ENCODE measurements around the gene ENDOV.

The ENDOV gene

DNA sequence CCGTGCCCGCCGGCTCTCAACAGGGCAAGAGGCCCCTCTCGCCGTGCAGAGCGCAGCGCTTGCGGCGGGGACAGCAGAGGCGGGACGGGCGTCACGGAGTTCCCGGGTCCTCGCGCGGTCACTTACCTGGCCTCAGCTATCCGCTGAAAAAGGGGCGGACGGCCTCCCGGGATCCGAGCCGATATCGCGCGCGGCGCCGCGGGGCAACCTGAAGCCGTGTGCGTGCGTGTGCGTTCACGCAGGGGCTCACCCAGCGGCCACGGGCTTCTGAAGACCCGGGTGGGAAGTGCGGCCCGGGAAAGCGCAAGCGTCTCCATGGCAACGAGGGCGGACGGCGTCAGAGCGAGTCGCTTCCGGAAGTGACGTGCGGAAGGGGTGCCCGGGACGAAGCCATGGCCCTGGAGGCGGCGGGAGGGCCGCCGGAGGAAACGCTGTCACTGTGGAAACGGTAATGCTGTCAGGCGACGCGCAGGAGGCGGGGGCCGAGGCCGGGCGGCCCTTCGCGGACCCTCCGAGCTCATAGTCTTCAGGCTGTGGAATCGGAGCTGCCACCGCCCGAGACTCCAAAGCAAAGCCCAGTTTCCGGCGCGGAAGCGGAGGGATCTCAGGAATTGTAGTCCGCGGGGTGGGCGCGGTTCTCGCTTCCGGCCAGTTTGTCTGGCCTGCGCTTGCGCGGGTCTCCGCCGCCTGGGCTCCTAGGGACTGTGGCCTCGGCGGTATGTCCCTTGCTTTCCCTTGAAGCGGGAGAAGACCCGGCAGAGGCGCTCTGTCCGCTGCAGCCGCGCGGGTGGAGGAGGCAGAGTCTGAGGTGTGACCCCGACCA is at the start of gene ENDOV:
Gene ENDOV (plus strand): TSS at position 365 of the 823 bp plus-strand sequence. CDS start 28 bp downstream, at position 393.
- peak; percentile 91 to 96 for DNase-seq

DNA sequence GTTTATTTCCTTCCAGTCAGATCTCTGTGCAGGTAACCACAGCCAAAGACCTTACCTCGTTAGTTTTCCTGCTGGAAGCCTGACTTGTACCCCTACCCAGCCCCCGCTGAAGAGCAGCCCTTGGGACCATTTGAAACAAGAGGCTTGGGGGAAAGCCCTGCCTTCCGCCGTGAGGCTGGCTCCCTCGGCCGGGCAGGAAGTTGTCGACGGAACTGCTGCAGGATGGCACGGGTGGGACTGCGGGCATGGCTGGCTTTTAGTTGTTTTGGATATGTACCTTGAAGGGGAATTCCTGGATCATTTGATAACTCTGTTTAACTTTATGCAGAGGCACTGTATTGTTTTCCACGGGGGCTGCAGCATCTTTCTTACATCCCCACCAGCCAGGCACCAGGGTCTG is 49.0 kb upstream of the ENDOV start:
- no peak for DNase-seq

DNA sequence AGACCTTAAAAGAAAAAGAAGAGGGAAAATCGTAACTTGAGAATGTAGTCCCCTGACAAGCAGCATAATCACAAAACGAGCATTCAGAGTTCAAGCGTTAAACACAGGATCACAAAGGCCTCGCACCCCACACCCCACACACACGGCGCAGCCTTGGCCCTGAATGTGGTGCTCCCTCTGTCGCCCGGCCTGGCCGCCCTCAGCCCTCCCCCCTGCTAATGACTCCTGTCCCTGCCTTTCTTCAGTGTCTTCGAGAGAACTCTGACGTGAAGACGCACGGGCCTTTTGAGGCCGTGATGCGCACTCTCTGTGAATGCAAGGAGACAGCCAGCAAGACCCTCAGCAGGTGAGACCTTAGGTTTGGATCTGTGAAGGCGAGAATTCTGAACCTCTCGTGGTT is 47.5 kb upstream of the ENDOV start:
- DNase-seq = no peak

DNA sequence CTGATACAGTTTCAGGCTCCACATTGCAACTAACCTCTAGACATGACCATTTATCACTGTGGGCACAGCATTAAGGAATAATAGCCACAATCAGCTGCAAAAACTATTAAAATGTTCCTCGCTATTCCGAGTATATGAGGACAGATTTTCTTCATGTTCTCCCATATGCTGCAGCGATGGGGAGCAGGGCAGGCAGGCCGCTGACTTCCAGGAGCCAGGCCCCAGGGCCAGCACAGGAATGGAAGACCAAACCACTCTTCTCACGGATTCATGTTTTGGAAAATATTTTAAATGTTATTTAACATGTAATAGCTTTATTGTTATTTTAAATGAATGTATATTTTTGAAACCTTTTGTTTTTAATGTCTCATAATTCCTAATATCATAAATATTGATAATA is 43.8 kb upstream of the ENDOV start:
- DNase-seq = no peak

DNA sequence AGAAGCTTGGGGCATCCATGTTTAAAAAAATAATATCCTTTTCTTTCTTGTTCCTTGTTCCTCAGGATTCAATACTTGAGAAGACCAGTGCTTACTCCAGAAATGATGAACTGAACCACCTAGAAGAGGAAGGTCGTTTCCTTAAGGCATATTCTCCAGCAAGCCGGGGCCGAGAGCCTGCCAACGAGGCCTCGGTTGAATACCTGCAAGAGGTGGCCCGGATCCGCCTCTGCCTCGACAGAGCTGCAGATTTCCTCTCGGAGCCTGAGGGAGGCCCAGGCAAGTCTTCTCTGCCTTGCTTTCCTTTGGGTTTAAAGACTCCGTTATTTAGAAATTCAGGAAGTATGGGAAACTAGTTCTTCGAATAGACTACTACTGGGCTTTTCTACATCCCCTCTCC is 42.5 kb upstream of the ENDOV start:
- no peak for DNase-seq

DNA sequence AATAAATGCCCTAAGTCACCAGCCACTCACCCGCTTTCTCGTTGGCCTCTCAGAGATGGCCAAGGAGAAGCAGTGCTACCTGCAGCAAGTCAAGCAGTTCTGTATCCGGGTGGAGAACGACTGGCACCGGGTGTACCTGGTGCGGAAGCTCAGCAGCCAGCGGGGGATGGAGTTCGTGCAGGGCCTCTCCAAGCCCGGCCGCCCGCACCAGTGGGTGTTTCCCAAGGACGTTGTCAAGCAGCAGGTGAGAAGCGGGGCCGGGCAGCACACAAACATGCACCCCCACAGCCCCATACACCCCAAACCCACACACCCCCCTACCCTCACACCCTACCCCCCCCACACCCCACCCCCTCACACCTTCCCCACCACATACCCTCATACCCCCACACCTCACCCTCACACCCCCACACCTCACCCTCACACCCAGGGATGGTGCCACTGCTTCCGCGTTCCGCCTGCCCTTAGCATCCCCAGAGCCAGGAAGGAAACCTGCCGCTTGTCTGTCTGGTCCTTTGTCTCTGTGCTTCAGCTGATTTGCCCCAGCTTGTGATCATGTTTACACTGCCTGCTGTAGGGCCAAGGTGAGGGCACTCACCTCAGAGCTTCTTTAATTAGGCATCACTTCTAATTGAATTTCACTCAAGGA is 41.9 kb upstream of the ENDOV start:
- DNase-seq = no peak

DNA sequence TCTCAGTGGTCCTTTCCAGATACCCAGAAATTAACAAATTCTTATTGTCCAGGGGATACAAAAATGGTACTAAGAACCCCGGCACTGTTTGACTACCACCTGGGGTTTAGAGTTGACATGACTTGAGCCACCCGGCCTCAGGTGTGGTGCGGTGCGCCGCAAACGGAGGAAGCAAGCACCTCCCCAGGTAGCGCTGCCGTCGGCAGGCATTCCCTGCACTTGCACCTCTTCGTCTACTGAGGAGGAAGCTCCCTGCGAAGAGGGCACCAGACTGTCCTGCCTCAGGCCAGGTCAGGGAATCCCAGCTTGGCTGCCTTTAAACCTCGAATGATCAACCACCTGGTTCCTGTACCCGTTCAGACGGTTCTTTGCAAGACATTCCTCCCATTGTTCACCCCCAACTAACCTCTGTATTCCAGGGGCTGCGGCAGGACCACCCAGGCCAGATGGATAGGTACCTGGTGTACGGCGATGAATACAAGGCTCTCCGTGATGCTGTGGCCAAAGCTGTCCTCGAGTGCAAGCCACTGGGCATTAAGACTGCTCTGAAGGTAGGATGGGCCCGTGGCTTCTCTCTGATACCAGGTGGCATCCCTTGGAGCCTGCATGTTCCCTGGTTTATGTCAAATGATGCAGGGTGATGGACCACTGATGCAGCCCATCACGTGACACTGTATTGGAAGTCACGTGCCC is 40.8 kb upstream of the ENDOV start:
- DNase-seq = no peak

DNA sequence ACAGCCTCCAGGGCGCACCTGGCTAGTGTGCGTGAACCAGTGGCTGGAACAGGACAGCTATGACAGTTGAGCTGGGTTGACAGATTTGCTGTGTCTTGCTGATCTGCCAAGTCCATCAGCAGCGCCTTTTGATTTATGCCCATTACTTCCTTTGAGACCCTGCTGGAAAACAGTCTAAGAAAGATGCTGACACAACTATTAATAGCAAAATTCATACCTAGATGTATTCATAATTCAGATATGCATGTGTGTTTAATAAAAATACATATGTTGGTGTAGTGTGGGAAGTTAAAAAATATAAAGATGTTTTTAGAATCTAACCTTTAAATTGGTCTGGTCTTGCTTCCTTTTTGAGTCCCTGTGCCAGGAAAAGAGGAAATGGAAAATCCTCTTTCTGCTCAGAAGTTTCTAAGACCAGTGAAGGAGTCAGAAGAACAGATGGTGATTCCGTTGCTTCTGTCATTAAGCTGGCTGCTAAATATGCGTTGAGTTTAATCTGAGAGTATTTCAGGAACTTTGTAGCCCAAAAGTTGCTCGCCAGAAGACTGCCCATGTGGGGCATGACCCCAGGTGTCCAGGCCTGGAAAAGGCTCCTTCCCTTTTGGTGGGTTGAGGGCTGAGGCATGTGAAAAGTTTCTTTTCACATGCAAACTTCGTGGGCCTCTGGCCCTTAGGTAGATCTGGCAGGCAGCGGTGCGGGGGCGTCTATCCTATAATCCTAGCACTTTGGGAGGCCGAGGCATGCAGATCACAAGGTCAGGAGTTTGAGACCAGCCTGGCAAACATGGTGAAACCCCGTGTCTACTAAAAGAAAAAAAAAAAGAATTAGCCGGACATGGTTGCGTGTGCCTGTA is 40.0 kb upstream of the ENDOV start:
- DNase-seq = no peak

DNA sequence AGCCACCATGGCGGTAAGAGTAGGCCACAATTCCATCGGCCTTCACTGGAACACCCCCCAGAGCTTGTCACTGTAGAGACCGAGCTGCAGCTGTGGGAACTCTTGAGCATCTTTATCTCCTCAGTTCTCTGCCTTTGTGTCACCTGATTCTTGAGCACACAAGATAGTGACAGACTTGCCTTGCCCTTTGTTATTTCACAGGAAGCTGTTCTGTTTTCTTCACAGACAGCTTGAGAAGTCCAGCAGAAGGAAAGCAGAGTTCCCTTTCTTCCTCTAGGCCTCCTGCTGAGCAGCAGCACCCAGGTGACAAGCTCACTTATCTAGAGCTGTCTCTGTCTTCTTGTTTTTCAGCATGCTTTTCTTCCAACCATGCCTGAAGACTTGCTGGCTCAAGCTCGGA is 38.4 kb upstream of the ENDOV start:
- DNase-seq = no peak

DNA sequence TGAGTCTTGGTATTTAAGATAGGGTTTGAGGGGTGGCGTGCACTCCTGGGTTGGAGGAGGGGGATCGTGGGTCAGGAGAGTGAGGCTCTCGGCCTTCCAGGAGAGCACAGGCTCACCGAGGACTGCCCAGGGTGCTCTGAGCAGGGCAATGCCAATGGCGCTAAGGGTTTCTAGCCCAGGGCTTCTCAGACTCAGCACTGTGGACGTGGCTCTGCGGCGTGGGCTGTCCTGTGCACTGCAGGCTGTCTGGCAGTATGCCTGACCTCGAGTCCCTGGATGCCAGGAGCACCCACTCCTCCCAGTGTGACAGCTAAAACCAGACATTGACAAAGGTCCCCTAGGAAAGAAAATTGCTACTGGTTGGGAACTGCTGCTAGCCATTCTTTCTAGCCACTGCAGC is 37.2 kb upstream of the ENDOV start:
- DNase-seq = no peak

DNA sequence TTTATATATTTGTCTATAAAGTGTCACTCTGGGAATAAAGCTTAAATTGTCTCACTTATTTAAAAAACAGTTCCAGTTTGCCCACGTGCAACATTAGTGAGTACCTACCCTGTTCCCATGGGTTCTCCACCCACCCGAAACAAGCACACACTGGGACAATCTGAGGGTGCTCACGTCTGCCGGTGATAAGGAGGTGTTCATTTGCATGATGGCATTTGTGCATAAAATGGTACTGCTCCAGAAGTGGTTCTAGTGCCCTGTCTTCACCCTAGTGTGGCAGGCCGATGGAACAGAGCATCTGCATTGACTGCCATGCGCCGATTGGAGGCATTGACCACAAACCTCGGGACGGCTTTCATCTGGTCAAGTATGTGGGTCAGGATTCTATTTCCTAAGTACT is 35.6 kb upstream of the ENDOV start:
- DNase-seq = no peak

DNA sequence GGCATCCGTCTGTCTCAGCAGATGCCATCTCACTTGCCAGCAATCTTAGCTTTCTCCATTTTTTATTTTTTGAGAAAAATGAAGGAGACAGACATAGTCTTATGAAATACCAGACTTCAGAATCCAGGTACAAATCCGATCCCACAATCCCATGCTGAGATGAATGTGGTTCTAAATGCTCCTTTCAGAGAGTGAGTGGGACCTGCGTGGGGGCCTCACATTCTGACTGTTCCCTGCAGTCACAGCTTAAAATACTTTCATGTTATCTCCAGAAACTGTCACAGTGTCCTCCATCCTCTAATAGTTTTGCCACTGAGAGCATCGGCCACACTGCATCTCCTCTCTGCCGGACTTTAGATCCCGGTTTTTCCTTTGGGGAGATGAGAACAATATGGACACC is 34.9 kb upstream of the ENDOV start:
- DNase-seq = no peak

DNA sequence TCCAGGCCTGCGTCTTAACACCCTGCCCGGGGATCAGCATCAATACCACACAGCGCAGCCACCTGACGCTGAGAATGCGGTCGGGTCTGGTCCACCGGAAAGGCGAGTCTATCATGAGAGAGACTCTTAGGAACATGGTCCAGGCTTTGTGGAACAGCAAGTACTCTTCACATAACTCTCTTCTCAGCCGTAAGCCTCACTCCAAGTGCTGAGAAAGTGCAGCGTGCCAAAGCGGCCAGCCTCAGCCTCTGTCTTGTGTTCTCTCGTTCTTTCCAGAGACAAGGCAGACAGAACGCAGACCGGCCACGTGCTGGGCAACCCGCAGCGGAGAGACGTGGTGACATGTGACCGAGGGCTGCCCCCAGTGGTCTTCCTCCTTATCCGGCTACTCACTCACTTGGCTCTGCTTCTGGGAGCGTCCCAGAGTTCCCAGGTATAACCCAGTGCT is 34.4 kb upstream of the ENDOV start:
- DNase-seq = no peak

DNA sequence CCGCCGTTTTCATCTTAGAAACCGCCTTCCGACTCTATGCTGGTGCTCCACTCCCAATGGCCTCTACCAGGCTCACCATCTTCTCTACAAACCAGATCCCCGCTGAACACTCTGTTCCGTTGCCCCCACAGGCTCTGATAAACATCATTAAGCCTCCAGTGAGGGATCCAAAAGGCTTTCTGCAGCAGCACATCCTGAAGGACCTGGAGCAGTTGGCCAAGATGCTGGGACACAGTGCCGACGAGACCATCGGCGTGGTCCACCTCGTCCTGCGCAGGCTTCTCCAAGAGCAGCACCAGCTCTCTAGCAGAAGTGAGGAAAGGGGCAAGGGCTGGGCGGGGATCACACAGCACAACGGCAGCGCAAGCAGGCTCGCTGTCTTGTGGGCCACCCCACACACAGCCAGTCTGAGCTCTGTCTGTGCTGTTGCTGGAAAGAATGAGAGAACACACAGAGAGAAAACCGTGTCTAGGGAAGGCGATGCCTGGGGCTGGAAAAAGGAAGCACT is 33.5 kb upstream of the ENDOV start:
- DNase-seq = no peak

DNA sequence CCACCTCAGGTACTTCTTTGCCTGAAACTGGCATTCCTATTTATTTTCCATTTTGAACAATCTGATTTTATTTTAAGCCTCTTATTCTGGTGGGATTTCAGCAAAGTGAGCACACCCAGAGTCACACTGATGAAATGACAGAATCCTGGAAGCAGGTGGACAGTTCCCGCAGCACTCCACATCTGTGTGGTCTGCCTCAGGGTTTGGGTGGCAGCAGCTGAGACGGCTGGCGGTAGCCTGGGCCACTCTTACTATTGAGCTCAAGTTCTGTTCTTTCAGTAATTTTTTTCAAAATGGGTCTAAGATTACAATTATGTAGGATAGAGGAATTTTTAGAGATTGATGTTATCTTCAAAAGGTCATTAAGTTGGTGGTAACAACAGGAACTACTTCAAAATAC is 32.5 kb upstream of the ENDOV start:
- DNase-seq = no peak

DNA sequence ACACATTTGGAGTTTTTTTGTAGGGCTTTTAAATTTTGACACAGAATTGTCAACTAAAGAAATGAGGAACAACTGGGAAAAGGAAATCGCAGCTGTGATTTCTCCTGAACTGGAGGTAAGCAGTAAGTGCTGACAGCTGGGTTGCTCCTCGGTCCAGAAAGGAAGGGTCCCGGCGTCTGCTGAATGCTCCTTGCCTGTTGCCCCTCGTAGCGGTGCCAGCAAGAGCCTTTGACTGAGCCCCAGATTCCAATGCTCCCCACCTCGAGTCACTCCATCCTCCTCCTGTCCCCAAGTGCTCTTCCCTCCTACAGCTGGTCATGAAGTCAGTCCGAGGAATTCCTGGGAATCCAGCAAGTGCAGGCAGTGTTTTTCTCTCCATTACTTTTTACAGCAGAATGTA is 32.0 kb upstream of the ENDOV start:
- no peak for DNase-seq

DNA sequence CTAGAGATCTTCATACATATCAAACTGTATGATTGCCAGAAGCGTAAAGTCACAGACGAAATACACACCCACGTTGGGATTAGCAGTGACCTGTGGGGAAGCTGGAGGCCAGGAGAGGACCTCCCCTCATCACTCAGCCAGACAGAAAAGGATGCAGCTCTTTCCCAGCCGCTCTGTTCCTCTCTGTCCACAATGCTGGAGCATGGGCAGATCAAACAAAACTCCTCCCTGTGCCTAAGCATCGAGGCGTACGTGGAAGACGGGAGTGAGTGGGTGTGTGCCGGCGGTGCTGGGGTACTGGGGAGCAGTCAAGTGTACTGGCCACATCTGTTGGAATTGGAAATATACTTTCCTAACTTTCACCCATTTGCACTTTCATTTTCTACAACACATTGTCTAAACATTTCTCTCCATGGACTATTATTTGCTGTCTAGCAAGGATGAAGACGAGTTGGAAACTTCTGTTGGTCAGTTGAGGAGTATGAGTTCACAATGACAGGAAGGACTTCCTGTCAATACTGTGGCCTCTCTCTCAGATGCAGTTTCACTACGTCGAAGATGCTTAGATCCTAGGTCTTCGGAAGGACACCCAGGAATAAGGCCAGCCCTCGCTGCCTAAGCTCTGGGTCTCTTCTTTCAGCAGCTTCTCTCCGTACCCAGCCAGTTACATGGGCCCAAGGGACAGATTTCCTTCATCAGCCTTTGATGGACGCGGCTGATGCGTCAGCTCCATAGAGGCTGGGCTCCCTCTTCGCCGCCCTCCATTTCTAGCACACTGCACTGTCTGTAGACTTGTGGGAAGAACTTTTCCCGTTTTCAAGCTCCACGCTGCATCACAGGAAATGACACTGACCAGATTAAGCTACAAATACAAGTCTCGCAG is 30.6 kb upstream of the ENDOV start:
- DNase-seq = no peak

DNA sequence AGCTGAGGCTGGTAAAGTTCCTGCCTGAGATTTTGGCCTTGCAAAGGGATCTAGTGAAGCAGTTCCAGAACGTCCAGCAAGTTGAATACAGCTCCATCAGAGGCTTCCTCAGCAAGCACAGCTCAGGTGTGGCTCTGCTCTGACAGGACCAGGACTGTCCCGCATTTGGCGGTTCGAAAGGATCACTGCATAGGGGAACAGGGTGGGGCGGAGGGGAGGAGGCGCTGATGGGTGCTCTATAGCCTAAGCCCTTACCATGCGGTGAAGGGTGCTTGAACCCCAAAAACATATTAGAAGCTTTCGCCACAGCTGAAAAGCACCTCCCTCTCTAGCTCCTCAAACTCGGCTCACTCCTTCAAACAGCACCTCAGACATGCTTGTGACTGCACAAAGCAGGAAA is 29.9 kb upstream of the ENDOV start:
- no peak for DNase-seq

DNA sequence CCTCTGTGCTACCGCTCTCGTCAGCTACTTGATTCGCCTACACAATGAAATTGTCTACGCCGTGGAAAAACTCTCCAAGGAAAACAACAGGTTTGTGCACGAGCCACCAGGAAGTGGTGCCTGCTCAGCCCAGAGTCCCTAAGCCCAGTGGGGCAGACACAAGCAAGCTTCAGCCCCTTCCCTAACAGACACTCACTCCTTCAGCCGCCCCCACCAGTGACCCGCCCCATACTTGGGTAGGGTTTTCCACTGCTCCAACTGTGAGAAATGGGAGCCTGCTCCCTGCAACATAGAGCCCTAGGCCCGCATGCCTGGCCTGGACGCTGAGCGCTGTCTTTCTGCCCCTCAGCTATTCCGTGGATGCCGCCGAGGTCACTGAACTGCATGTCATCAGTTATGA is 28.6 kb upstream of the ENDOV start:
- DNase-seq = no peak

DNA sequence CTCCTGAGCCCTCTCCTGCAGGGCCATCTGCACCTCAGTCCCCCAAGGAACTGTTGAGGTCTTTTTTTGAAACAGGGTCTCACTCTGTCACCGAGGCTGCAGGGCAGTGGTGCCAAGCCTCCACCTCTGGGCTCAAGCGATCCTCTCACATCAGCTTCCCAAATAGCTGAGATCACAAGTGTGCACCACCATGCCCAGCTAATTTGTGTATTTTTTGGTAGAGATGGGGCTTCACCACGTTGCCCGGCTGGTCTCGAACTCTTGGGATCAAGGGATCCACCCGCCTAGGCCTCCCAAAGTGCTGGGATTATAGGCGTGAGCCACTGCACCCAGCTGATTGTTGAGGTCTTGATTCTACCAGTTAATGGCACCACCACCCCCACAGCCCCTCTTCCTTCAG is 27.9 kb upstream of the ENDOV start:
- no peak for DNase-seq

DNA sequence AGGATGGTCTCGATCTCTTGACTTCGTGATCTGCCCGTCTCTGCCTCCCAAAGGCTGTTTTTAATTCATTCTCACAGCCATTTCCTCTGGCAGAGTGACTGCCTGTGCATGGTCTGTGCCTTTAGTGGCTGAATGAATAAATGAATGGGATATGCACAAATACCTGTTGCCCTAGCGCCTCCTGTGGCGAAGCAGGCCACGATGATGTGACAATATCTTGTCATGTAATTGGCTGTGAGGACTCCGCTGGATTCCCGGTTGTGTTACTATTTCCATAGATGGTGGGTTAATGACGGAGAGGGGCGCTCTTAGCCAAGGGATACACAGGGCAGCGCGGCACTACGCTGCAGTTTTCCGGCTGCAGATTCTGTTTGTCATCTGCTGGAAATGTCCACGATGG is 26.8 kb upstream of the ENDOV start:
- no peak for DNase-seq

DNA sequence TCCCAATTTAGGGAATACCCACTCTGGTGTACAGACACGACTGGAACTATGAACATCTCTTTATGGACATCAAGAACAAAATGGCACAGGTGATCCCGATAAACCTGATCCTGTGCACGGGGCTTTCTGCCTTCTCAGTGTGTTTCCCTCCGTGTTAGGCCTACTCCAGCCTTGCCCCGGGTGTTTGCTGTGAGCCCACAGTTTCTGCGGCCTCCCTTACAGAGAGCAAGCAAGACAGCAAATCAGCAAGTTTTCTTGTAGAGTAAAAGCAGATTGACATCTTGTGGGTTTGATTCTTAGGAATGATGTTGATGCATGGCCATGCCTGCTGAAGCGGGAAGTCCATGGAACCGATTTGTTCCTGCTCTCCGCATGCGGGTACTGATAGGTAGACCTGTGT is 26.4 kb upstream of the ENDOV start:
- no peak for DNase-seq
